Endothelial cell (in vitro differentiated cells): ENCODE data around the gene MOV10L1. TPM values are rescaled to one million over a fixed set of nuclear protein-coding genes. Genes with fewer than 3 reads are reported as not detected.
A peak's percentile ranks its signal among the peaks of the same experiment; 100 is the strongest.

Experiments used
- DNase-seq: peaks from one replicate; pipeline ENCODE4 v3.0.0; 2021; ENCODE audit warnings: low spot score
- H3K27ac Mint-ChIP-seq: one replicate; pipeline ENCODE4 v1.8.0; 2021; ENCODE audit warnings: mixed read lengths, inconsistent platforms; ENCODE audit not compliant: unreplicated experiment
- H3K27me3 Mint-ChIP-seq: one replicate; pipeline ENCODE4 v1.8.0; 2021; ENCODE audit warnings: mild to moderate bottlenecking, moderate library complexity, mixed read lengths, inconsistent platforms; ENCODE audit not compliant: unreplicated experiment
- H3K36me3 Mint-ChIP-seq: one replicate; pipeline ENCODE4 v1.8.0; 2021; ENCODE audit warnings: mild to moderate bottlenecking, low read depth, mixed read lengths, inconsistent platforms; ENCODE audit not compliant: unreplicated experiment
- H3K4me1 Mint-ChIP-seq: one replicate; pipeline ENCODE4 v1.8.0; 2021; ENCODE audit warnings: mild to moderate bottlenecking, mixed read lengths, inconsistent platforms; ENCODE audit not compliant: unreplicated experiment
- H3K4me3 Mint-ChIP-seq: one replicate; pipeline ENCODE4 v1.8.0; 2021; ENCODE audit warnings: mild to moderate bottlenecking, mixed read lengths, inconsistent platforms; ENCODE audit not compliant: unreplicated experiment
- H3K9me3 Mint-ChIP-seq: one replicate; pipeline ENCODE4 v1.8.0; 2021; ENCODE audit warnings: mixed read lengths, inconsistent platforms; ENCODE audit not compliant: unreplicated experiment
- total RNA-seq: library from RNA; stranded (reverse); fragmentation: NEBNext Ultra II Directional; extraction: Animal tissue kit (Norgen Biotek cat#: 25700); gene quantifications from one replicate; pipeline ENCODE4 v1.2.1, GENCODE V29; 2021; ENCODE audit not compliant: unreplicated experiment
- TF ChIP-seq, protein P1 (sequence below): fragments of 200-600 bp; sonication (generic); IDR thresholded peaks from one replicate; pipeline ENCODE4 v1.5.0; 2021; ENCODE audit warnings: antibody characterized with exemption; ENCODE audit not compliant: unreplicated experiment

MOV10L1 gene
- total RNA-seq, 1 donor from 2014 or later: not detected

DNA sequence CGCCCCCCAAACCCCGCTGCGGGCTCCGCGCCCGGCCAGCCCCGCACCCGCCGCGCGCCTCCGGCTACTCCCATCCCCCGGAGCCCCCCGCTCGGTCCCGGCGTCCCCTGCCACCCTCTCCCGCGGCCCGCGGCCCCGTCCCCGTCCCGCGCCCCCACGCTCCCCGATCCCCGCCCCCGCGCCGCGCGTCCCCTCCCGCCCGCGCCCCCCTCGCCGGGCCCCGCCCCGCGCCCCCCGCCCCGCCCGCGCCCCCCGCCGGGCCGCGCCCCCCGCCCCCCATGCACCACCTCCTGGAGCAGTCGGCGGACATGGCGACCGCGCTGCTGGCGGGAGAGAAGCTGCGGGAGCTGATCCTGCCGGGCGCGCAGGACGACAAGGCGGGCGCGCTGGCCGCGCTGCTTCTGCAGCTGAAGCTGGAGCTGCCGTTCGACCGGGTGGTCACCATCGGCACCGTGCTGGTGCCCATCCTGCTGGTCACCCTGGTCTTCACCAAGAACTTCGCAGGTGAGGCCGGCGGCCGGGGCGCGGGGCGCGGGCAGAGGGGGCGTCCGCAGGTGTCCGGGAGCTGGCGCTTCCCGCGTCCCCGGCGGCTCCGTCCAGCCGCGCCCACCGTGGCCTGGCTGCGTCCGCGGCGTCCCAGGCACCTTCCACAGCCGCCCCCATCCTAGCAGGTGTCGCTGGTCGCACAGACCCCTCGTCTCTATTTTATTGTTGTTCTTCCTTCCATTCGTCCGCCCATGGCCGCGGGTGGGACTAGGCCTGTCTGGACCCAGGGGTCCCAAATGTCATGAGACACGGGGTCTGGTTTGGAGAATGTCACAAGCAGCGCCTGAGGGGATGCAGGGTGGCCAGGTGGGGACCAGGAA is 80.9 kb downstream of the MOV10L1 start, which contains the start of gene PANX2:
TSS of gene PANX2 (plus strand) at position 279 of the 866 bp plus-strand sequence. CDS start at position 279, 0 bp downstream.
- DNase-seq: no peak
- no peaks in the 10 kb centered on the region for H3K9me3 Mint-ChIP-seq
- H3K4me3 Mint-ChIP-seq: peak within 1 kb of the TSS; percentile 85
- H3K27me3 Mint-ChIP-seq: peaks cover 29% of the 10 kb centered on the region
- H3K36me3 Mint-ChIP-seq: no peaks in the 10 kb centered on the region
- H3K4me1 Mint-ChIP-seq: no peaks in the 10 kb centered on the region
- TF ChIP-seq, protein P1, sequence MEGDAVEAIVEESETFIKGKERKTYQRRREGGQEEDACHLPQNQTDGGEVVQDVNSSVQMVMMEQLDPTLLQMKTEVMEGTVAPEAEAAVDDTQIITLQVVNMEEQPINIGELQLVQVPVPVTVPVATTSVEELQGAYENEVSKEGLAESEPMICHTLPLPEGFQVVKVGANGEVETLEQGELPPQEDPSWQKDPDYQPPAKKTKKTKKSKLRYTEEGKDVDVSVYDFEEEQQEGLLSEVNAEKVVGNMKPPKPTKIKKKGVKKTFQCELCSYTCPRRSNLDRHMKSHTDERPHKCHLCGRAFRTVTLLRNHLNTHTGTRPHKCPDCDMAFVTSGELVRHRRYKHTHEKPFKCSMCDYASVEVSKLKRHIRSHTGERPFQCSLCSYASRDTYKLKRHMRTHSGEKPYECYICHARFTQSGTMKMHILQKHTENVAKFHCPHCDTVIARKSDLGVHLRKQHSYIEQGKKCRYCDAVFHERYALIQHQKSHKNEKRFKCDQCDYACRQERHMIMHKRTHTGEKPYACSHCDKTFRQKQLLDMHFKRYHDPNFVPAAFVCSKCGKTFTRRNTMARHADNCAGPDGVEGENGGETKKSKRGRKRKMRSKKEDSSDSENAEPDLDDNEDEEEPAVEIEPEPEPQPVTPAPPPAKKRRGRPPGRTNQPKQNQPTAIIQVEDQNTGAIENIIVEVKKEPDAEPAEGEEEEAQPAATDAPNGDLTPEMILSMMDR: no peak
- no peak within 1 kb of the TSS for H3K27ac Mint-ChIP-seq

DNA sequence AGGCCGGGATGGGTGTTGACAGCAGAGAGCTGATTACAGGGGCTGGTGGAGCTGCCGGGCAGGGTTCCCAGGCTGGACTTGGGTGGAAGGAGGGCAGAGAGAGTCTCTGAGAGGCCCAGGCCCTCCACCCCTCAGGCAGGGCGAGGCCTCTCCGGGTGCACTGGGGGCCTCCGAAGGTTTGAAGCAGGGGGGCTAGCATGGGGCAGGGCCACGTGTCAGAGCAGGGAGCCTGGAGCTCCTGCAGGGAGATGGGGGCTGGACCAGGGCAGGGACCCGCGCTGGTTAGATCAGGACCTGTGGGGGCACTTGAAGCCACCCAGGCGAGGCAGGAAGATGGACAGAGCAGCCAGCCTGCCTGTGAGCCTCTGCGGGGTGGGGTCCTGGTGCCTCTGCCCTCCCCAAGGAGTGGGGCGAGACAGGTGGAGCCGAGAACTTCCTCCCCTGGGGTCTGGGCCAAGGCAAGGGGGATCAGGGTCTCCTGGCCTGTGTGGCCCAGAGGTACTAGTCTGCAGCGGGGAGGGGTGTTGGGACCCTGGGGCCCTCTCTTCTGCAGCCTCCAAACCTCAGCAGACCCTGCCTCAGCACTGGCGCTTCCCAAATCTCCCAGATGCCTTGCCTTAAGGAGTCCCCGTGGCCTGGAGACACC is 81.6 kb downstream of the MOV10L1 start:
- DNase-seq: no peak
- Mint-ChIP-seq H3K4me1 (no peaks in the 10 kb centered on the region), H3K36me3 (no peaks in the 10 kb centered on the region), H3K9me3 (no peaks in the 10 kb centered on the region), H3K27ac (no peak overlapping the region), H3K27me3 (peaks cover 31% of the 10 kb centered on the region), H3K4me3 (peak overlapping the region; percentile 85)
- TF ChIP-seq, protein P1: no peak

DNA sequence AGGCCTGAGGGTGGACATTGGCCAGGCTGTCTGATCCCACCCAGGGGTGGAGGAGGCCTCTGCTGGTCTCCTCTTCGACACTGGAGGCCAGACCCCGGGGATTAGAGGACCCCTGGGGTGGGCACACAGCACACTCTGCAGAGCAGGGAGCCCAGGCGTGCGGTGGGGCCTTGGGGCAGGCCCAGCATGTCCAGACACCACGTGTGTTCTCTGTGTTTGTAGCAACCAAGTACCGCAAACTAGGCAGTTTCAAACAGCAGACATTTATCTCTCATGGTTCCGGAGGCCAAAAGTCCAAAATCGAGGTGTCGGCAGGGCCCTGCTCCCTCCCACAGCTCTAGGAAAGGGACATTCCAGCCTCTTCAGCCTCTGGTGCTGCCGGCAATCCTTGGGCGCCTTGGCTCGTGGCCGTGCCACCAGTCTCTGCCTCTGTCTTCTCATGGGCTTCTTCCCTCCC is 82.2 kb downstream of the MOV10L1 start:
- no peaks in the 10 kb centered on the region for H3K4me1 Mint-ChIP-seq
- H3K27ac Mint-ChIP-seq: no peak overlapping the region

DNA sequence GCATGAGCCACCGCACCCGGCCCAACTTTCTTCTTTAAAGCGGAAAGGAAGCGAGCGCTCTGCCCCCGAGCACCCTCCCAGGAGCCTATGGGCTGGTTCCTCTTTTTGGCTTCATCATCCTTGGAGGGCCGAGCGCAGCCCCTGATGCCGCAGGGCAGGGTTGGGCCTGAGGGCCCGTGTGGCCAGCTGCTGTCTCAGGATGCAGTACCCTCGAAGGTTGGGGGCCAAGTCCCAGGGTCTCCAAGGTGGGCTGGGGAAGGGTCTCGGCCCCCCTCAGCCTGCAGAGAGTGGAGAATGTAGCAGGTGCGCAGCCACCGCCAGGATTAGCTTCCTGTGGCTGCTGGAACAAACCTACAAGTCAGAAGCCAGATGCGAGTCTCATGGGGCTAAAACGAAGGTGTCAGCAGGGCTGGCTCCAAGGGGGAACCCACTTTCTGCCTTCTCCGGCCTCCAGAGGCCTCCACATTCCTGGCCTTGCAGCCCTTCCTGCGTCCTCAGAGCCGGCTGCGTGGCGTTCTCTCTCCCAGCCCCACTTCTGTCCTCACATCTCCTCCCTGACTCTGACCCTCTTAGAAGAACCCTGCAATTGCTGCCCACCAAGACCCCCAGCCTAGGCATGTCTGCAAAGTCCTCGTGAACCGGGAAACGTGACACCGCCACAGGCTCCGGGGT is 83.6 kb downstream of the MOV10L1 start:
- no peaks in the 10 kb centered on the region for H3K9me3 Mint-ChIP-seq
- peaks cover 27% of the 10 kb centered on the region for H3K27me3 Mint-ChIP-seq
- no peaks in the 10 kb centered on the region for H3K4me1 Mint-ChIP-seq
- H3K27ac Mint-ChIP-seq: no peak overlapping the region
- H3K36me3 Mint-ChIP-seq: no peaks in the 10 kb centered on the region
- no peak overlapping the region for H3K4me3 Mint-ChIP-seq
- TF ChIP-seq, protein P1: no peak
- no peak for DNase-seq

More for the DNA sequence above, 82.2 kb downstream of the MOV10L1 start:
- TF ChIP-seq, protein P1: no peak
- Mint-ChIP-seq H3K9me3 (no peaks in the 10 kb centered on the region), H3K4me3 (no peak overlapping the region), H3K36me3 (no peaks in the 10 kb centered on the region), H3K27me3 (peaks cover 29% of the 10 kb centered on the region)
- DNase-seq: no peak
